Mammary epithelial cell (primary cell): Measurements from ENCODE around the gene KYAT1.

Source experiments
- EZH2 ChIP-seq: IDR thresholded peaks from 2 replicates; pipeline ENCODE4 v1.6.1; 2012; ENCODE audit warnings: low read length, inconsistent platforms, borderline replicate concordance
- TF ChIP-seq, protein P1 (sequence below), 2 donors: IDR thresholded peaks in 1 of 2; conservative IDR thresholded peaks in 1 of 2; 2 replicates each; pipeline ENCODE4 v1.5.1; 2011 to 2012; ENCODE audit warnings: inconsistent platforms in 2 of 2, low read length in 2 of 2, mild to moderate bottlenecking in 2 of 2, control low read depth in 1 of 2, low read depth in 1 of 2; ENCODE audit not compliant: insufficient read depth in 1 of 2; ENCODE audit errors: extremely low read depth in 1 of 2

- TF ChIP-seq EZH2, result no peak
- TF ChIP-seq, protein P1, sequence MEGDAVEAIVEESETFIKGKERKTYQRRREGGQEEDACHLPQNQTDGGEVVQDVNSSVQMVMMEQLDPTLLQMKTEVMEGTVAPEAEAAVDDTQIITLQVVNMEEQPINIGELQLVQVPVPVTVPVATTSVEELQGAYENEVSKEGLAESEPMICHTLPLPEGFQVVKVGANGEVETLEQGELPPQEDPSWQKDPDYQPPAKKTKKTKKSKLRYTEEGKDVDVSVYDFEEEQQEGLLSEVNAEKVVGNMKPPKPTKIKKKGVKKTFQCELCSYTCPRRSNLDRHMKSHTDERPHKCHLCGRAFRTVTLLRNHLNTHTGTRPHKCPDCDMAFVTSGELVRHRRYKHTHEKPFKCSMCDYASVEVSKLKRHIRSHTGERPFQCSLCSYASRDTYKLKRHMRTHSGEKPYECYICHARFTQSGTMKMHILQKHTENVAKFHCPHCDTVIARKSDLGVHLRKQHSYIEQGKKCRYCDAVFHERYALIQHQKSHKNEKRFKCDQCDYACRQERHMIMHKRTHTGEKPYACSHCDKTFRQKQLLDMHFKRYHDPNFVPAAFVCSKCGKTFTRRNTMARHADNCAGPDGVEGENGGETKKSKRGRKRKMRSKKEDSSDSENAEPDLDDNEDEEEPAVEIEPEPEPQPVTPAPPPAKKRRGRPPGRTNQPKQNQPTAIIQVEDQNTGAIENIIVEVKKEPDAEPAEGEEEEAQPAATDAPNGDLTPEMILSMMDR (conservative IDR thresholded peaks at IDR 0.05 in 1 of 2, IDR thresholded peaks at IDR 0.05 in 1 of 2; ENCODE audit: extremely low read depth in 1 of 2, insufficient read depth in 1 of 2, low read depth in 1 of 2, low read length in 2 of 2), result no peak
These were observed 5.3 kb upstream of the KYAT1 start for GRCh38 chr9:128887049-128887448.
